RWPE1 (cell line): ENCODE measurements around the gene PIGV.
A peak's percentile ranks its signal among the peaks of the same experiment; 100 is the strongest.

Experiments used
- CTCF ChIA-PET: fragments of 350-600 bp; sonication (Branson Sonifier 250); formaldehyde crosslinking; extraction: SDS; loops from one replicate; lab custom pipeline; 2021; lab: Yijun Ruan, JAX
- POLR2A ChIA-PET: fragments of 400-600 bp; formaldehyde crosslinking; extraction: SDS; loops from one replicate; lab custom pipeline; 2020; ENCODE audit warnings: antibody characterized with exemption; ENCODE audit not compliant: low non-redundant PET; lab: Yijun Ruan, JAX
- DNase-seq: peaks from one replicate; pipeline ENCODE4 v3.0.0; 2012; ENCODE audit warnings: low spot score
- H3K27ac ChIP-seq: fragments of 450-650 bp; 2 replicates; pipeline ENCODE4 v1.5.1; 2017
- TF ChIP-seq, protein P1 (sequence below): fragments of 450-650 bp; conservative IDR thresholded peaks from 2 replicates; pipeline ENCODE4 v1.5.1; 2017; ENCODE audit warnings: low read depth, mild to moderate bottlenecking

PIGV gene

DNA sequence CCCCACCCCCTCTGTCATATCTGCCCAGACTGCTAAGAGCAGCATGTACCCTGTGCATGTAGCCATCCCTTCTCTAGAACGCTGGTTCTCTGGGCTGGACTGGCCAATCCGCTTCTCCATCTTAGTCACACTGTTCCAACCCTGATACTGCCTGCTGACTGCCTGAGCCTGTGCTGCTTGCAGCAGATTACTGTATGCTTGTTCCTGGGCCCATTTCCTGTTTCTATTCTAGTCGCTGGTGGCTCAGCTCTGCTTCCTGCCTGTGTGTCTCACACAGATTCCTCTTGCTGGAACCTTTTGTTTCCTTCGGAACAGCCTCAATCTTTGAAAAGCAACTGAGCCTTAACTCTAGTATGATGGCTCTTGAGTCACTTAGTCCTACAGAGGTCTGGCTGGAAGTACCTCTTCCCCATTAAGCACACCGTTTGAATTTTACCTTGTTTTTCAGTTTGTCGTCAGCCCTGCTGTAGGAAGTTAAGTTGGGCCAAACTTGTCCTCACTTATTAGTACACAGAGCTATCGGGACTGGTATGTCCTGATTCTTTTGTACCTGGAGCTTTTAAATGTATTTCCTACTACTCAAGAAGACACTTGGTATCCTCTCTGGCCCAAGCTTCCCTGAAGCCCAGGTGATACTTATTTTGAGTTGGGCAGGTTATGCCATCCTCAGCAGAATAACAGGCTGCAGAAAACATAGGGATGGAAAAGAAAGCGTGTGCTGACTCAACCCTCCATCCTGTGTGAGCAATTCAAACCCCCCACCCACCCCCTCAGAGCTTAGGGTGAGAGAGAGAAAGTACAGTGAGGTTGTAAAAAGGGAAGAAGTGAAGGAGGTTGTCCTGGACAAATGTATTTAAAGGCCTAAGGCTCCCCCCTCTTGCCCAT lies 43.4 kb upstream of the PIGV start:
- CTCF ChIA-PET = interaction anchor here (0.7 kb wide), 1 partner anchor 146 kb away, joined by 7 read pairs; no protein-coding TSS in a partner anchor
- POLR2A ChIA-PET = no interaction called here
- H3K27ac ChIP-seq = peak overlapping the region; percentile 59
- no peak for DNase-seq
- TF ChIP-seq, protein P1, sequence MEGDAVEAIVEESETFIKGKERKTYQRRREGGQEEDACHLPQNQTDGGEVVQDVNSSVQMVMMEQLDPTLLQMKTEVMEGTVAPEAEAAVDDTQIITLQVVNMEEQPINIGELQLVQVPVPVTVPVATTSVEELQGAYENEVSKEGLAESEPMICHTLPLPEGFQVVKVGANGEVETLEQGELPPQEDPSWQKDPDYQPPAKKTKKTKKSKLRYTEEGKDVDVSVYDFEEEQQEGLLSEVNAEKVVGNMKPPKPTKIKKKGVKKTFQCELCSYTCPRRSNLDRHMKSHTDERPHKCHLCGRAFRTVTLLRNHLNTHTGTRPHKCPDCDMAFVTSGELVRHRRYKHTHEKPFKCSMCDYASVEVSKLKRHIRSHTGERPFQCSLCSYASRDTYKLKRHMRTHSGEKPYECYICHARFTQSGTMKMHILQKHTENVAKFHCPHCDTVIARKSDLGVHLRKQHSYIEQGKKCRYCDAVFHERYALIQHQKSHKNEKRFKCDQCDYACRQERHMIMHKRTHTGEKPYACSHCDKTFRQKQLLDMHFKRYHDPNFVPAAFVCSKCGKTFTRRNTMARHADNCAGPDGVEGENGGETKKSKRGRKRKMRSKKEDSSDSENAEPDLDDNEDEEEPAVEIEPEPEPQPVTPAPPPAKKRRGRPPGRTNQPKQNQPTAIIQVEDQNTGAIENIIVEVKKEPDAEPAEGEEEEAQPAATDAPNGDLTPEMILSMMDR = no peak

- no peak for DNase-seq
- no peak overlapping the region for H3K27ac ChIP-seq
- ChIA-PET CTCF (interaction anchor here (0.7 kb wide), 1 partner anchor 207 kb away, joined by 5 read pairs; no protein-coding TSS in a partner anchor), POLR2A (interaction anchor here (0.6 kb wide), 1 partner anchor 9 kb away, joined by 3 read pairs; no protein-coding TSS in a partner anchor)
- TF ChIP-seq, protein P1 = no peak
These were observed 42.6 kb upstream of the PIGV start for GRCh38 chr1:26745191-26745590.

DNA sequence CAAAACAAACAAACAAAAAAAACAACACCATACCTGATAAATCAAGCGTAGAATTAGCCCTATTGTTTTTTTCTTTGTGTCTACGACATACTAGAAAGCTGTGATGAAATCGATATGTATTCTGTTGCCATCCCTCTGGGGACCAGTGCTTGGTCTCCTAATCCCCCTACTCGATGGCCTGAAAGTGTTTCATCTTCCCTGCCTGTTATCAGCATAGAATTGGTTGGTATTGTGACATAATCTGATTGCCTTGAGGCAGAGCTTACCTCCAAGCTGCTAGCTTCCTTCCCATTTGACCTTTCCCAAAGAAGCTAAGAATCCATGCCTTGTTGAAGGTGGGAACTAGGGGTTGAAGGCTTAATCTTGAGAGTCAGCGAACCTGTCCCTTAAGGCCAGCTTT lies 40.7 kb upstream of the PIGV start:
- CTCF ChIA-PET = no interaction called here
- POLR2A ChIA-PET = no interaction called here
- TF ChIP-seq, protein P1 = no peak
- DNase-seq = no peak
- no peak overlapping the region for H3K27ac ChIP-seq

DNA sequence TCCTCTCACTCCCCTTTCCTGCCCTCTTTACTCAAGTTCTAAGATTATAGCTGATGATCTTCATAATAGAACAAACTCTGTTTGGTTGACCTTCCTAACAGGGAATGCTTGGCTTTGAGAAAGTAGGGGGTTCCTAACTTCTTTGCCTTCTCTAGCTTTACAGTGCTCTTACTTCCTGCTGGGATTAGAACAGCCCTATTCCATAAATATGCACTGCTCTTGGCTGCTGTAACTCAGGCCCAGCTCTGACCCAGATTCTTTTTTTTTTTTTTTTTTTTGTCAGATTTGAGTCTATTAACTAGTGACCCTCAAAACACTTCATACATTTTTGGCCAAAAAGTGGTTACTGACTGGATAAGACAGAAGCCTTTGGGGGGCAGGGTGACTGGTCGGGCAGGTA lies 39.4 kb upstream of the PIGV start:
- DNase-seq = no peak
- TF ChIP-seq, protein P1 = no peak
- POLR2A ChIA-PET = no interaction called here
- no peak overlapping the region for H3K27ac ChIP-seq
- CTCF ChIA-PET = interaction anchor here (0.8 kb wide), 1 partner anchor 17 kb away, joined by 5 read pairs; no protein-coding TSS in a partner anchor

DNA sequence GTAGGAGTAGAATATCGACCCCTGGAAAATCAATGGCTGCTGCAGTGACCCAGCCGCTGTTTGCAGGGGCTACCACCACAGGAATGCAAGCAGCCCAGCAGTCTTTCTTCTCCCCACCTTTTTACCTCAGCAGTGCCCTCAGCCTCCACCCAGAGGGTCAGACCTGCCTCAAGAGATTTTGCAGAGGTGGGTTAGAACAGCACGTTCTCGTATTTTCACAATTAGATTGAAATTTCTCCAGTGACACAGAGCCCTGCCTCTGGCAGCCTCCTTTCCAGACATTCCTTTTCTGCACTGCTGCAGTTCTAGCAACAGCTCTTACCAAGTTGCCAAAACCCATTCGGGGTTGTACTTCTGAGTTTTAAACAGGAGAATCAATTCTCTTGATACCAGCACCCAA lies 38.3 kb upstream of the PIGV start:
- ChIA-PET CTCF (interaction anchor here (0.6 to 0.7 kb wide), 2 partner anchors 72 to 1515 kb away, joined by 3 read pairs; no protein-coding TSS in a partner anchor), POLR2A (no interaction called here)
- no peak for DNase-seq
- TF ChIP-seq, protein P1 = no peak
- no peak overlapping the region; the same call in 1 of the 2 replicates for H3K27ac ChIP-seq

DNA sequence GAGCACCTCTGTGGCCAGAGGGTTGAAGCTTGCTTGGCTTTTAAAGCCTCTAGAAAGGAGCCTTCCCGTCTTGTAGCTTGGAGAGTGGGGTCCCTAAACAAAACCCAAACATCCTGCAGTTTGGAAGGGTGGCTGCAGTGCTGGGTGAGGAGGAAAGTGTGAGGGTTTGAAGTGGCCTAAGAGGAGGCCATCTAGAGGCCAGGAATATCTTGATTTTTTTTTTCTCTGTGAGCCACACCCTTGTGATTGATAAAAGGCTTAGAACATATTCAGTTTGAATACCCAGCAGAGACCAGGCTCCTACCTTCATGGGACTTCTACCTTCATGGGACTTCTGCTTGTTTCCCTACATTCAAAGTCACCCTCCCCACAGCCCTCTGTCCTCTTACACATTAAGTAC lies 37.3 kb upstream of the PIGV start:
- no peak overlapping the region for H3K27ac ChIP-seq
- ChIA-PET POLR2A (no interaction called here), CTCF (no interaction called here)
- DNase-seq = no peak
- TF ChIP-seq, protein P1 = no peak
